GM13977 (cell line): ENCODE measurements around the gene C19orf25.

ENCODE experiments used
- DNase-seq: peaks from one replicate; pipeline ENCODE4 v3.0.0; 2012; ENCODE audit warnings: low spot score
- CTCF ChIP-seq: IDR thresholded peaks from 2 replicates; pipeline ENCODE4 v1.5.1; 2012; ENCODE audit warnings: mild to moderate bottlenecking, control low read depth; ENCODE audit not compliant: insufficient read depth; ENCODE audit errors: extremely low read depth, missing control alignments
- in situ Hi-C: fragments of 300-500 bp; cut with MboI; formaldehyde crosslinking; loops from one replicate; pipeline ENCODE4 v1.12.0; 2022; ENCODE audit warnings: low sequenced_read_pairs, low pct_unique_long_range_greater_than_20kb, mixed read lengths, inconsistent platforms; ENCODE audit not compliant: unreplicated experiment

Gene C19orf25

DNA sequence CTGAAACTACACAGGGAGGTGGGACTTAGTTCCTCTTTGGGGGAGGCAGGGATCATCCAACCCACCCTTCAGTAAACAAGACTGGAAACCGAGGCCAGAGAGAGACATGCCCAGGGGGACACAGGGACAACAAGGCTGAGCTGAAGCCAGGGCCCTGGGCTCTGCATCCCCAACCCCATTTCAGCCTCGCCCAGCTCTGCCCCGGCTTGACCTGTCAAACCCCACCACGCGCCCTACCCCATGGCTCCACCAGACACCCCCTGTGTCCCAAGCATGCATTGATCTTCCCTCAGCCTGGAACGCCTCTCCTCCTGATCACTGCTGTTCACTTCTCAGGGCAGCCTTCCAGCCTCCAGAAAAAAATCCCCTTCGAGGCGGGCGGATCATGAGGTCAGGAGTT is 31.1 kb downstream of the C19orf25 start:
- in situ Hi-C loops: no loop called here
- DNase-seq: no peak
- TF ChIP-seq CTCF: no peak

DNA sequence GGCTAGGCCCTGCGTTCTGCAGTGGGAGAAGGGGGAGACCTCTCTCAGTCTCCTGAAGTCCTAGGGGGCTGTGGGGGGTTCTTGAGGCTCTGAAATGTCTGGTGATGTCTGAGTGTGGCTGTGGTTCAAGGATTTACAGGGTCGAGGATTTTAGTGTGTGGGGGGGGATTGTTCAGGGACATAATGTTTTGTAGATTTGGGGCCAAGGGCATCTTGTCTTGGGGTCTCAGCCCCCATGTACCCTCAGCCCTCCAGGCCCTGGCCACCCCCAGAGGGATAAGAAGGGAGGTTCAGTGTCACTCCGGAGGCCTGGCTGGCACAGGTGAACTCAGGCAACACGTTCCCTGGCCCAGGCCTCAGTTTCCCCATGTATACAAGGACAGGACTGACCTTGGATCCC is 31.5 kb downstream of the C19orf25 start:
- TF ChIP-seq CTCF: no peak
- DNase-seq: no peak
- in situ Hi-C loops: no loop called here

DNA sequence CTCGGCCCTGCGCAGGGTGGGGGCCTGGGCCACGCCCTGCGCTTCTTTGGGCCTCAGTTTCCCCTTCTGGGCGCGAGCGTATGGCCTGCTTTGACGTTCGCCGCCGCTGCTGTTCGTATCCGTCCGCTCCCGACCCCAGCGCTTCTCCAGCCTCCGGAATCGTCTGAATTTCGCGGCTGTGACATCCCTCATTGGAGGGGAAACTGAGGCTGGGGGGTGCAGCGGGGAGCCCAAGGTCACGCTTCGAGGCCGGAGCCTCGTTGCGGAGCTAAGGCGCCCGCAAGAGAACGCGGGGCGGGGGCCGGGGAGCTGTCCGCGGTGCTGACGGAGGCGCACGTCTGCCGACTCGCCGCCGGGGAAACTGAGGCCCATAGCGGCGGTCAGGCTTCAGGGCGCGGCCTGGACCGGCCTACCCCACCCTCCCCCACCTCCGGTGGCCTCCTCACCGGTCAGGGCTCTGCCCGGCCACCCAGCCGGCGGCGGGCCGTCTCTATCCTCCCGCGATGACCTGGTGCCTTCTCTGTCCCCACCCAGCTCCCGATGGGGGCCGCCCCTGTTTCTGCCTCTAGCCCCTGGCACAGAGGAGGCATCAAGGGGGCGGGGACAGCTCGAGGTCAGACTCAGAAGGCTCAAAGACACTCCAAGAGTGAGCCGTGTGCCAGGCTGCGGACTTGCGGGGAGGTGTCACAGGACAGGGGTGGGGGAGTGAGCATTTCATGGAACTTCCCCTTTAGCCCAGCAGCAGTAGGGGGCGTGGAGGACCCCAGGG is 32.1 kb downstream of the C19orf25 start:
- no peak for DNase-seq
- in situ Hi-C loops: no loop called here
- no peak for TF ChIP-seq CTCF

DNA sequence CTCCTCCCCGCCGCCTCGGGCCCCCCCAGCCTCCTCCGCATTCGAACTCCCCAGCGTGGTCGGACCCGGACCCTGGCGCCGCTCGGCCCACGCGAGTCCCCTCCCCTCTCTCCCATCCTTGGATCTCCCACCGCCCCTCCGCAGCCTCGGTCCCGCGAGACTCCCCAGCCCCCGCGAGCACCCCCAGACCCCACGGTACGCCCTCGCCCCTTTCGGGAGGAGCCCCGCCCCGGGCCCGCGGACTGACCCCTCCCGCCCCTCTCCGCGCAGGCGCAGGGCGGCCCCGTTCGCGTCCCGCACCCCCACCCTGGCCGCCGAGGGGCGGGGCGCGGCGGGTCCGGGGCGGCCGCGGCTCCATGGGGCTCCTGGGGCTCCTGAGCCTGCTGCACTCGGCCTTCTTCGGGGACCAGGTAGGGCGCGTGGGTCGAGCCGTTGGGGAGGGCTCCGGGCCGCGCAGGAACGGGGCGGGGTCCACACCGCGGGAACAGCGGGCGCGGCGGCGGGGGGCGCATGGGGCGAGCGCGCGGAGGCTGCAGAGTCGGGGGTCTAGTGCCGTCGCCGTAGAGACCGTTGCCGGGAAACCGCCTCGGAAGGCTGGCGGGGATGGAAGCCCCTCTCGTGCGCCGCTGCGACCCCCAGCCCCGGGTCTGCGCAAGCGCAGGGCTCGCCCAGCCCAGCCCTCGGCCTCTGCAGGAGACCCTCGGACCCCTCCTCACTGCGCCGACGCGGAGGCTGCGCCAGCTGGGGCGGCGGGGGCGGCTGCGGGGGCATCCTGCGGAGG is 32.9 kb downstream of the C19orf25 start:
- TF ChIP-seq CTCF: no peak
- in situ Hi-C loops: no loop called here
- peak; percentile 86 for DNase-seq

- in situ Hi-C loops: no loop called here
- DNase-seq: peak; percentile 98
- TF ChIP-seq CTCF: peak; percentile 99
Measured at GRCh38 chr19:1445185-1445931, 33.7 kb downstream of the C19orf25 start.

DNA sequence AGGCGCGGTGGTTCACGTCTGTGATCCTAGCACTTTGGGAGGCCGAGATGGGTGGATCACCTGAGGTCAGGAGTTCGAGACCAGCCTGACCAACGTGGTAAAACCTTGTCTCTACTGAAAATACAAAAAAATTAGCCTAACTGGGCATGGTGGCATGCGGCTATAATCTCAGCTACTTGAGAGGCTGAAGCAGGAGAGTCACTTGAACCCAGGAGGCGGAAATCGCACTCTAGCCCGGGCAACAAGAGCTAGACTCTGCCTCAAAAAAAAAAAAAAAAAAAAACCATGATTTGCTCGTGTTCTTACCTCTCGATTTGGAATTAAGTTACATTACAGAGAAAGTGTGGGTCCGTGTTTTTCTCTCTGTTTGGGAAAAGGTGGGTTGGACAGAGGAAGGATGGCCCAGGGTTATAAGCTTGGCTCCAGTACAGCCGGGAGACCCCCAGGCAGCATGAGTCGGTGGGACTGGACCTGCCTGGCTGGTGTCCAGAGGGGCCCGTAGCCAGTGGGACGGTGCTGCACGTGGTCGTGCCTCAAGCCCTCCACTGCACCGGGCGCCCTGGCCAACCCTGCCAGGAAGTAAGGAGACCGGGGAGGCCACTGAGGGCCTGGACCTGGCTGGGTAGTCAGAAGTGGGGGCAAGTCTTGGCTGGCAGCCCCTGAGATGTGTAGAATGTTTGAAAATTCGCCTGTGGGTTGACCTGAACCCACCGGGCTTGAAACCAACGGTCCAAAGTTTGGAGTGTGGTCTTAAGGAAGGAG is 37.2 kb downstream of the C19orf25 start:
- no peak for TF ChIP-seq CTCF
- no peak for DNase-seq
- in situ Hi-C loops: no loop called here
